HG03469 (cell line): Measurements from ENCODE around the gene ERBB3.

ENCODE experiments used
- ATAC-seq: cut with Tn5 transposase; IDR thresholded peaks from one replicate; pipeline ENCODE4 v1.9.1; 2021; ENCODE audit warnings: mild to moderate bottlenecking, moderate library complexity, moderate number of reproducible peaks; ENCODE audit not compliant: unreplicated experiment

Gene ERBB3

GRCh38 chr12:56078931-56079722 lies 838 bp upstream of the ERBB3 start:
- no peak for ATAC-seq

DNA sequence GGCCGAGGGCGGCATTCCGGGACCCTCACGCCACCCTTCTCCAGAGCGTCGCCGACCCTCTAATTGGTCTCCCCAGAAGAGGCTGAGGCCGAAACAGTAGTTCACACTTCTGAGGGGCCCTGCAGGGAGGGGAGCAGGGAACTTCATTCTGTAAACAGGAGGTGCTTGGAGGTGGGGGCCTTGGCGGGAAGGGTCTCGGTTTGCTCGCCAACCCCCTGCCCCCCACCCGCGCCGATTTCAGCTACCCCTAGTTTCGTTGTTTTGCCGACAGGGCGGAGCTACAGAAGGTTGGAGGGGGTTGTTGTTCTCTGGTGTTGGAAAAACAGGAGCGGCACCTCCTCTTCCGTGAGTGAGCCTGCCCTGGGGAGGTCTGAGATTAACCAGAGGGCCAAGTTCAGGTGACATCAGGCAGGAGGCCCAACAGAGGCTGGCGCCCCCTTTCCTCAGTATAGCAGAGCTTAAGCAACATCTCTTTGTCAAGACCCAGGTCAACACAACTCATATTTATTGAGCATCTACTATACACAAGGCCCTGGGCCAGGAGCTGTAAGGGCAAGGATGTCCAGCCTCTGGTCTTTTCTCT lies 682 bp downstream of the ERBB3 start:
- no peak for ATAC-seq

GRCh38 chr12:56081393-56082347 lies 1.7 kb downstream of the ERBB3 start:
- ATAC-seq: no peak

DNA sequence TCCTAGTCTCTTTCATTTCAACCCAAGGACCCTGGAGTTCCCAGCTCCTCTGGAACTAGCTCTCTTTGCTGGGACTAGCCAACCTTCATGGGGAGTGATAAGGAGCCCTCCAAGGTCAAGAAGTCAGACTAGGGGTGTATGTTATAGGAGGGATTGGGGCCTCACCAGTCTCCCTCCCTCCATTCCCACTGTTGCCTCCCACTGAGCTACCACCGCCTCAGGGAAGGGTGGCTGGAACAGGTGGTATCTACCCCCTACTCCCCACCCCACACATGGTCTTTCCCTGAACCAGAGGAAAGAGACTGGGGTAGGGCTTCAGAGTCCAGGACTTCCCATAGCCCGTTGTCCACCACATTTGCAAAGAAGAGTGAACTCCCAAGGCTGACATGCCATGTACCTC lies 2.4 kb downstream of the ERBB3 start:
- no peak for ATAC-seq

GRCh38 chr12:56082967-56083366 lies 3.0 kb downstream of the ERBB3 start:
- no peak for ATAC-seq

- ATAC-seq: no peak
Measured at GRCh38 chr12:56084958-56085543, 5.1 kb downstream of the ERBB3 start.

DNA sequence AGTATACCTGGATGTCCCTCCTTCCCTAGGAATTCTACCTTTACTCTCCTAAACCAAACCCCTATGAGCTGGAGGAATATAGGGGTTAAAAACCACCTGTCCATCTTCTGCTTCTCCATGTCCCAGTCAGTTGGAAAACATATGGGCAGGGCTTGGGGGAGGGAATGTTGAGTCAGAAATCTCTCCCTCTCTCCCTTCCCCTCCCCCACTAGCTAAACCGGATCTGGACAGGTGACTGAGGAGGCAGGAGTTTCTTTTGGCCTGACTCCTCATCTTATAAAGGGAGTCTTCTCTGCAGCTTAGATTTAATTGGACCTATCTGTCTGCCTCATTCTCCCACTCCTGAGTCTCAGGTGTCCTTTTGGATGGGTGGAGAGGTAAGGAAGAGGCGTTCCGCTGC lies 6.1 kb downstream of the ERBB3 start:
- no peak for ATAC-seq

- no peak for ATAC-seq
Measured at GRCh38 chr12:56086608-56087007, 6.6 kb downstream of the ERBB3 start.

DNA sequence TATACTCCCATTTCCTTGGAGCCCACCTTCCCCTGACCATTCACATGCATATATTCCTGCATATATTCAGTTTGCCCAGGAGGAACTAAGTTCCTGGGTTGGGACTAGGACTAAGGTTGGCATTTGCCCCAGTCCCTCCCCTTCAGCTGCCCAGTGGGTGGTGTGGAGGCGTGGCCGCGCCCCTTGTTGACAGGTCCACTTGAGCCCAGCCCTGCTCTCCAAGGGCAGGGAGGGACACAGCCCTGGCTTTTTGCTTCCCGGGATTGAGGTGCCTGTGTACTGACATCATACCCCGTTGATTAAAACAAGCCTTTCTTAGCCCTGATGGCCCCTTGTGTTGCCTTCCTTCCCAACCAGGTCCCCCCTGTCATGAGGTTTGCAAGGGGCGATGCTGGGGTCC lies 7.3 kb downstream of the ERBB3 start:
- ATAC-seq: no peak

- ATAC-seq: no peak
Measured at GRCh38 chr12:56097738-56098137, 17.8 kb downstream of the ERBB3 start.

- no peak for ATAC-seq
Measured at GRCh38 chr12:56098592-56098991, 18.6 kb downstream of the ERBB3 start.

DNA sequence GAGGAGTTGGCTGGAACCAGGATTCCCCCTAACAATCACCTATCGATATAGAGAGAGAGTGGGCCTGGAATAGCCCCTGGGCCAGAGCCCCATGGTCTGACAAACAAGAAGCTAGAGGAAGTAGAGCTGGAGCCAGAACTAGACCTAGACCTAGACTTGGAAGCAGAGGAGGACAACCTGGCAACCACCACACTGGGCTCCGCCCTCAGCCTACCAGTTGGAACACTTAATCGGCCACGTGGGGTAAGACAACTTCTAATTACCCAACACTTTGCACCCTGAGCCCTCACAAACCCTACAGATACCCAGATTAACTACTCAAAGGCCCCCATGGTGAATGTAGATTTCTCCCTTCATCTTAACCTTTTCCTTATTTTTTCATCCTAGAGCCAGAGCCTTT lies 19.8 kb downstream of the ERBB3 start:
- no peak for ATAC-seq

GRCh38 chr12:56101045-56101444 lies 21.1 kb downstream of the ERBB3 start:
- ATAC-seq: no peak

- no peak for ATAC-seq
Measured at GRCh38 chr12:56102683-56103065, 22.7 kb downstream of the ERBB3 start.

DNA sequence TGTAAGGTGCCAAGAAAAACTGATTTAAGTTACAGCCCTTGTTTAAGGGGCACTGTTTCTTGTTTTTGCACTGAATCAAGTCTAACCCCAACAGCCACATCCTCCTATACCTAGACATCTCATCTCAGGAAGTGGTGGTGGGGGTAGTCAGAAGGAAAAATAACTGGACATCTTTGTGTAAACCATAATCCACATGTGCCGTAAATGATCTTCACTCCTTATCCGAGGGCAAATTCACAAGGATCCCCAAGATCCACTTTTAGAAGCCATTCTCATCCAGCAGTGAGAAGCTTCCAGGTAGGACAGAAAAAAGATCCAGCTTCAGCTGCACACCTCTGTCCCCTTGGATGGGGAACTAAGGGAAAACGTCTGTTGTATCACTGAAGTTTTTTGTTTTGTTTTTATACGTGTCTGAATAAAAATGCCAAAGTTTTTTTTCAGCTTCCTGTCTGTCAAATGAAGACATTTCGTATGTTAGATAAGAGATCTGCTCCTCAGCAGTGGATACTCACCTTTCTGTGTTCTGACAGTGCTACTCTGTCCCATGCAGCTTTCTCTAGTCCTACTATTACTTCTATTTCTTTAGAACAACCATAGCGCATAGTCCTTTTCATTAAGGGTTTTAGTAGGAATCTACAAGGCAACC lies 23.2 kb downstream of the ERBB3 start:
- no peak for ATAC-seq

DNA sequence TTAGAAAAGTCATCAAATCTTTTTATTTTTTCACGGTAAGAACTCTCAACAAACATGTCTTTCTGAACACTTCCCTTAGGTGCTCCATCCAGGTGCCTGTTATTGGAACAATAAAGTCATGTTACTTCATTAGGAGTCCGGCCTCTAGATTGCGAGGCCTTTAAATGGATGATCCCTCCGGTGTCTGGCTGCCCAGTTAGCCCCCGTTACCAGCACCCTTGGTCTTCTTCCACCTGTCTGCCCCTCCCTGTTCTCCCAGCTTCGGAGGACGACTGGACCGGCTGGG lies 23.8 kb downstream of the ERBB3 start:
- ATAC-seq: no peak

- peak; percentile 84 for ATAC-seq
Measured at GRCh38 chr12:56104109-56104814, 24.3 kb downstream of the ERBB3 start, which contains the start of gene PA2G4. Gene PA2G4 (plus strand): TSS chr12:56104559. CDS start chr12:56104738, 179 bp downstream.

- ATAC-seq: no peak
Measured at GRCh38 chr12:56104815-56105608, 25.0 kb downstream of the ERBB3 start.

GRCh38 chr12:56105609-56105902 lies 25.6 kb downstream of the ERBB3 start:
- no peak for ATAC-seq

GRCh38 chr12:56107242-56107641 lies 27.3 kb downstream of the ERBB3 start:
- ATAC-seq: no peak
